Embryonic facial prominence (tissue), 1 donor: ENCODE results near the gene ZNF710.
"Not testable (repeated sequence)": the region's sequence is repeated elsewhere in the genome, so short reads cannot be mapped to it uniquely, and the experiment has no call there.

Experiments used
- DNase-seq: peaks from one replicate; pipeline ENCODE4 v3.0.0-alpha.2; 2016; ENCODE audit errors: extremely low spot score

Gene ZNF710

DNA sequence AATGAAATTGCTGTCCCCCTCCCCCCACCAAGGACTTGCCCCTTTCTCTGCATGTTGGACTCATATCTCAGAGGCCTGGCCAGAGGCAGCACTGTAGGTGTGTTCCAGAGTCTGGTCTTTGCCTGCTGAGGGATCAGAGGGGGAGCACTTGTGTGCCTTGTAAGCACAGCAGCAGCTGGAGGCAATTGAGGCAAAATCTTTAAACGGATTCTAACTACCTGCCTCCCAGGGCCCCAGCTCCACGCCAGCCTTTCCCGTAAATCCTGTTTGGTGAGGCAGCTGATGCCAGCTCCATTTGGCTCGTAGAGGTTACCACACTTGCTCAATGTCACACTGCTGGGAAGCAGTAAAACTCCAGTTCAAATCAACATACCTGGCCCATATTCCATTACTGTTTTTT is 103.4 kb downstream of the ZNF710 start:
- DNase-seq, result no peak

GRCh38 chr15:90105521-90105920 is 104.4 kb downstream of the ZNF710 start:
- no peak for DNase-seq

GRCh38 chr15:90106522-90107117 is 105.5 kb downstream of the ZNF710 start:
- no peak for DNase-seq

DNA sequence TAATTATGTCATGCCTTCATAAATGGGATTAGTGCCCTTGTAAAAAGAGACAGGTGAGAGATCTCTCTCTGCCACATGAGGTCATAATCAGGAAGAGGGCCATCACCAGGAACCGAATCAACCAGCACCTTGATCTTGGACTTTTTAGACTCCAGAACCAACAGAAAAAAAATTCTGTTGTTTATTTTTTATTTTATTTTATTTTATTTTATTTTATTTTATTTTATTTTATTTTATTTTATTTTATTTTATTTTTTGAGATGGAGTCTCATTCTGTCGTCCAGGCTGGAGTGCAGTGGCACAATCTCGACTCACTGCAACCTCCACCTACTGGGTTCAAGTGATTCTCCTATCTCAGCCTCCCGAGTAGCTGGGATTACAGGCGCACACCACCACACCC is 106.9 kb downstream of the ZNF710 start:
- DNase-seq, result not testable (repeated sequence)

GRCh38 chr15:90109163-90109751 is 108.1 kb downstream of the ZNF710 start:
- DNase-seq, result not testable (repeated sequence)

DNA sequence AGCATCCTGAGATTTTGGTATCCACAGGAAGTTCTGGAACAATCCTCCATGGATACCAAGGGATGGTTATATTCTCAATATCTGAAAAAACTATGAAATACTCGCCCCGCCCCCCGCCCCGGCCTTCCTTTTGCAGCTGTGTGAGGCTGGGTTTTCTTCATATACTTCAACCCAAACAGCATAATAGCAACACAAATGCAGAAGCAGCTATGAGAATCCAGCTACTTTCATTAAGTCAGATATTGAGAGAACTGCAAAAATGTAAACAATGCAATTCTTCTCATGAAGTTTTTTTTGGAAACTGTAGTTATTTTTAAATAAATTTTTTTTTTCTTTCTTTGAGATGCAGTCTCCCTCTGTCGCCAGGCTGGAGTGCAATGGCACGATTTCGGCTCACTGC is 112.0 kb downstream of the ZNF710 start:
- DNase-seq, result no peak

GRCh38 chr15:90114451-90114901 is 113.4 kb downstream of the ZNF710 start:
- no peak for DNase-seq

GRCh38 chr15:90115783-90116182 is 114.7 kb downstream of the ZNF710 start:
- DNase-seq, result no peak

DNA sequence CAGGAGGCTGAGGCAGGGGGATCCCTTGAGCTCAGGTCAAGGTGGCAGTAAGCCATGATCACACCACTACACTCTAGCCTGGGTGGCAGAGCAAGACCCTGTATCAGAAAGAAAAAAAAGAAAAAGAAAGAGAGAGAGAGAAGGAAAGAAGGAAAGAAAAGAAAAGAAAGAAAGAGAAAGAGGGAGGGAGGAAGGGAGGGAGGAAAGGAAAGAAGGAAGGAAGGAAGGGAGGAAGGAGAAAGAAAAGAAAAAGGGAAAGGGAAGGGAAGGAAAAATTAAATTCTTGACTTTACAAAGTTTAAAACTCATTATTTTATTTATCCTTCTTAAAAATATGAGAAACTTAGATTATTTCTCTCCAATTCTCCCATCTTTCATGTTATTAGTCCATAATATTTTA is 118.2 kb downstream of the ZNF710 start:
- DNase-seq, result no peak

- DNase-seq, result no peak
Measured at GRCh38 chr15:90121086-90121485, 120.0 kb downstream of the ZNF710 start.

DNA sequence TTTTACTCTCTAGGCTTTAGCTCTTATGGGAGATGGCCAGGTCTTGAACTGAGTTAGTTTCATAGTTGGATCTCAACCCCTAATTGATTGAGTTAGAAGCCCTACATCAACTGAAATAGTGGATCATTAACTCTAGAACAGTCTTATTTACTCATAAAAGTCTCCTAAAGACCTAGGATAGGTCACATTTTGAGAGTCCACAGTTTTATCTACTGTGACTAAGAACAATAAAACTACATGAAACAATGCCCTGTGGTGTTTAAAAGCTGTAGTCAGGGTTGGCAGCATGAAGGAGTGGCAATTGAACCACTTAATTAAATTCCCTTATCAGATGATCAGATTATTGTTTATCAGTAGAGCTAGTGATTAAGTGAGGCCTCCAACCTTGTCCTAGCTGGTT is 123.4 kb downstream of the ZNF710 start:
- DNase-seq, result no peak

DNA sequence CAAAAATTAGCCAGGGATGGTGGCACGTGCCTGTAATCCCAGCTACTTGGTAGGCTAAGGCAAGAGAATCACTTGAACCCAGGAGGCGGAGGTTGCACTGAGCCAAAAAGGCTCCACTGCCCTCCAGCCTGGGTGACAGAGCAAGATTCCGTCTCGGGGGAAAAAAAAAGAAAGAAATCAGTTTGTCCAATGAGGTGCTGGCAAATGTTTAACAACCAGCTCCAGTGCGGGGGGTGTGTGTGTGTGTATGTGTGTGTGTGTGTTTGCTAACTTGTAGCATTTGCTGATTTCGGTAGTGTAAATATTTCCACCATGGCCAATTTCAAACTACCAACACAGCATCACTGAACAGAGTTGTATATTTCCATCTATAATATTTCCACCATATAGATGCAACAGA is 124.9 kb downstream of the ZNF710 start:
- DNase-seq, result no peak

GRCh38 chr15:90126596-90127435 is 125.7 kb downstream of the ZNF710 start:
- DNase-seq, result no peak

DNA sequence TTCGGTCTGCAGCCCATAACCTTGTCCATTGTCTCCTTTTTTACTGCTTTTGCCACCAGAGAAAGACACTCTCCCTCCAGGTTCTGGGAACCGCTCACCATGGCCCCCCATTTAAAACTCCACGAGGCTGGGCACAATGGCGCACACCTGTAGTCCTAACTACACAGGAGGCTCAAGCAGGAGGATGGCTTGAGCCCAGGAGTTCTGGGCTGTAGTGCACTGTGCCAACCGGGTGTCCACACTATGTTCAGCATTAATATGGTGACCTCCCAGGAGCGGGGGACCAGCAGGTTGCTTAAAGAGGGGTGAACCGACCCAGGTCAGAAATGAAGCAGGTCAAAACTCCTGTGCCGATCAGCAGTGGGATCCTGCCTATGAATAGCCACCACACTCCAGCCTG is 129.2 kb downstream of the ZNF710 start:
- no peak for DNase-seq
